Stimulated activated CD8-positive, alpha-beta memory T cell treated with anti-CD3 and anti-CD28 coated beads, Interleukin-12 subunit alpha, Interleukin-12 subunit beta, amount 100 ng/mL, for 24 hours (primary cell): Measurements from ENCODE around the gene GNB1.
"Not testable (repeated sequence)": the region's sequence is repeated elsewhere in the genome, so short reads cannot be mapped to it uniquely, and the experiment has no call there.

Source experiments
- DNase-seq: peaks from one replicate; pipeline ENCODE4 v3.0.0-alpha.2; 2020; ENCODE audit errors: extremely low read depth

GNB1 gene

GRCh38 chr1:1891349-1892078, 627 bp upstream of the GNB1 start:
- peak; percentile 57 for DNase-seq

GRCh38 chr1:1889847-1890505, 911 bp downstream of the GNB1 start:
- DNase-seq = no peak

GRCh38 chr1:1889090-1889750, 1.7 kb downstream of the GNB1 start:
- no peak for DNase-seq

GRCh38 chr1:1883890-1884289, 7.0 kb downstream of the GNB1 start:
- not testable (repeated sequence) for DNase-seq

GRCh38 chr1:1883092-1883873, 7.6 kb downstream of the GNB1 start:
- no peak for DNase-seq

GRCh38 chr1:1881727-1882126, 9.2 kb downstream of the GNB1 start:
- DNase-seq = no peak

GRCh38 chr1:1880617-1881312, 10.1 kb downstream of the GNB1 start:
- DNase-seq = no peak

GRCh38 chr1:1879942-1880341, 10.9 kb downstream of the GNB1 start:
- DNase-seq = no peak

- no peak for DNase-seq
Observed at GRCh38 chr1:1877865-1878436, 12.9 kb downstream of the GNB1 start.

GRCh38 chr1:1876335-1876930, 14.5 kb downstream of the GNB1 start:
- no peak for DNase-seq

- no peak for DNase-seq
Observed at GRCh38 chr1:1875932-1876331, 15.0 kb downstream of the GNB1 start.

- DNase-seq = no peak
Observed at GRCh38 chr1:1874901-1875300, 16.0 kb downstream of the GNB1 start.

- DNase-seq = no peak
Observed at GRCh38 chr1:1873186-1873585, 17.7 kb downstream of the GNB1 start.

- no peak for DNase-seq
Observed at GRCh38 chr1:1872329-1872994, 18.4 kb downstream of the GNB1 start.

GRCh38 chr1:1869469-1869868, 21.4 kb downstream of the GNB1 start:
- DNase-seq = no peak

- no peak for DNase-seq
Observed at GRCh38 chr1:1867164-1867563, 23.7 kb downstream of the GNB1 start.

- no peak for DNase-seq
Observed at GRCh38 chr1:1862905-1863547, 27.9 kb downstream of the GNB1 start.

- DNase-seq = not testable (repeated sequence)
Observed at GRCh38 chr1:1861761-1862310, 29.1 kb downstream of the GNB1 start.

- DNase-seq = no peak
Observed at GRCh38 chr1:1861339-1861730, 29.6 kb downstream of the GNB1 start.
